NCI-H446 treated with DMSO at 0.1 percent for 48 hours (cell line): Measurements from ENCODE around the gene ALKBH8.
"Not testable (repeated sequence)": the region's sequence is repeated elsewhere in the genome, so short reads cannot be mapped to it uniquely, and the experiment has no call there.

Source experiments
- DNase-seq: peaks from one replicate; lab custom pipeline; 2025; lab: John Stamatoyannopoulos, UW

Gene ALKBH8

DNA sequence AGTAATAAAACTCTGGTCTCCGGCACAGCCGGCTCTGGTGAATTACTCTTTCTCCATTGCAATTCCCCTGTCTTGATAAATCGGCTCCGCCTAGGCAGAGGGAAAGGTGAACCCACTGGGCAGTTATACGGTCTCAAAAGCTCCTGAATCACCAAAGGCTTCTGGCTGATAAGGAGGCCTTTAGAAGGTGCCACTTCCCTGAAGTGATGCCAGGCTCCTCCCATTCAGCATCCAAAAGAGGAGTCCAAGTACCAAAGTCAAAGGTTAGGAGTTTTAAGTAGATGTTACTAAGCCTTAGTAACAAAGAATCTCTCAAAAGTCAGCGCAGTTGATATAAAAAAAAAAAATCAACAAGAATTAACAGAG lies 11.8 kb upstream of the ALKBH8 start:
- DNase-seq = no peak

DNA sequence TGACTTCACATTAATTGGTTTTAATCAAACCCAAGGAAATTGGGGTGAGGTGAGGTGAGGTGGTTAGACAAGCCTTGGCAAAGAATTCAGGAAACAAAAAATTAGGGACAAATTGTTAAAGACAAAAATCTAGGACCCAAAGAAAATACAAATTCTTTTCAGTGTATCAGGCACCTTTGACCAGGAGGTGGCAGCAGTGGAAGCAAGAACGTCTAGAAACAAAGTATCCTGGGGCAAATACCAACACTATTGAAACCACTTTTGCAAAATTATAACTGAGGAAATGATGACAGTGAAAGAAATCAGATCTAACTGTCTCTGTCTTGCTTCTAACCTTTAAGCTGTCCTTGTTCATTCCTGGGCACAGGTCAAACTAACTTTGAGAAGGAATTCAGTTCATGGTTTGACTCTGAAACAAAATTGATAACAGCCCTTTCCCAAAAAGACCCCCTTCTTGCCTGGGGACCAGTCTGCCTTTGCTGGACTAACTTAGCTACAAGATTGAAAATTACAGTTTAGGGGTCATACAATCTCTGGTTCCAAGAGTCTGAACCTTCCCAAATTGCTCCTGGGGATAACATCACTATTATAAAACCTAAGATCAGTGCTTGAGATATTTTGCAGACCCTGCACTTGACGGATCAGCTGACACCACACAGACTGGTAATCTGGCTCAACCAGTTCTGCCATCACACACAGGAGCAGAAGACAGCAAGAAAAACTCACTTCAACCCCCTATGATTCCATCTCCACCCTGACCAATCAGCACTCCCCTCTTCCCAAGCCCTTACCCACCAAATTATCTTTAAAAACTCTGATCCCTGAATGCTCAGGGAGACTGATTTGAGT lies 11.2 kb upstream of the ALKBH8 start:
- peak; percentile 12 for DNase-seq

DNA sequence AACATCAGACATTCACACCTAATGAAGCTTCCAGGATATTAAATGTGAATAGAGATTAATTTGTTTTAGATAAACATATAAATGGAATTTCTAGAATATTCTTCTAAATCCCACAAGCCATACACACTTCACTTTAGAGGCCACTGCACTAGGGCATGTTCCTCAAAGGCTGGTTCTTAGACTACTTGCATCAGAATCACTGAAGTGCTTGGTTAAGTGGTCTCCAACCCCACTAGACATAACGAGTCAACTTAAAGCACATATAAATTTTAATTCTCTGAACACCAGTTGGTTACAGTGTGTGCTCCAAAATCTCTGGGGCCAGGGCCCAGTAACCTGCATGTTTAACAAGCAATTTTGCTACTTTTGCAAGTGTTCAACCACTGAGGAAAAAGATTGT lies 7.9 kb upstream of the ALKBH8 start:
- no peak for DNase-seq

- no peak for DNase-seq
Measured at GRCh38 chr11:107570015-107570414, 4.5 kb upstream of the ALKBH8 start.

GRCh38 chr11:107567739-107568335 lies 2.3 kb upstream of the ALKBH8 start:
- DNase-seq = no peak

DNA sequence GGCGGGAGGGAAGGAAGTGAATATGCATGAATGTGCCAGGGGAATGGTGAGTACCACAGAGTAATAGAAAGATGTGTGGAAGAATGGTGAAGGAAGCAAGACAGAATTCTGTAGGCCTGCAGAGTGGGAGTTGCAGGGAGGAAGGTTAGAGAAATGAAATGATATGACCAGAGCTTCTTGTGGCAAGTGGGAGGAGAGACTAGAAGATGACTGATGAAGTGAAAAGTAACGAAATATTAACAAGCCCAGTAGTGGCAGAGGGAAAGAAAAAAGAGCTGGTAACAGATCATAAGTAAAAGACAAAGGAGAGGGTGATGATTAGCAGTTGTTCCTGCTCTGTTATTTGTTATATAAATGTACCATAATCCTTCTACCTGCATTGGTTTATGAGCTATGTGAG lies 1.0 kb upstream of the ALKBH8 start:
- DNase-seq = no peak

- DNase-seq = not testable (repeated sequence)
Measured at GRCh38 chr11:107565955-107566501, 493 bp upstream of the ALKBH8 start.

GRCh38 chr11:107564877-107565218 lies 687 bp downstream of the ALKBH8 start:
- no peak for DNase-seq

GRCh38 chr11:107563702-107564101 lies 1.8 kb downstream of the ALKBH8 start:
- DNase-seq = peak; percentile 55

- DNase-seq = no peak
Measured at GRCh38 chr11:107562647-107563208, 2.8 kb downstream of the ALKBH8 start.

- DNase-seq = no peak
Measured at GRCh38 chr11:107561688-107562087, 3.8 kb downstream of the ALKBH8 start.

DNA sequence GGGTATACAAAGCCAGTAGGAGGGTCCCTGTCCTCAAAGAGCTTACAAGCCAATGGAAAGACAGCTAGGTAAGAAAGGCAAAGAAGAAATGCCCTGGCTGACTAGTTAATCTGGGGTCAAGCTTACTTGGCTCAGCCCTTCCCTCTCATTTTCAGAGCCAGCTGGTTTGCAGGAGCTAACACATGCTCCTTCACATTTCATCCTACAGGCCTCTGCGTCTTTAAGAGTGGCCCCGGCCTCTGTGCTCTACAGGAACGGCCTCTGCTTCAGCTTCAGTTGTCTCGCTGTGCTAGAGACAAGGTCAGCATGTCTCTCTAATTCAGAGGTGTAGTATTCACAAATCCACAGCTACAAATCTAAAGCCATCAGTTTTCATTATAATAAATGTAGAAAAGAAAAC lies 15.2 kb downstream of the ALKBH8 start:
- no peak for DNase-seq

- no peak for DNase-seq
Measured at GRCh38 chr11:107549954-107550285, 15.6 kb downstream of the ALKBH8 start.

DNA sequence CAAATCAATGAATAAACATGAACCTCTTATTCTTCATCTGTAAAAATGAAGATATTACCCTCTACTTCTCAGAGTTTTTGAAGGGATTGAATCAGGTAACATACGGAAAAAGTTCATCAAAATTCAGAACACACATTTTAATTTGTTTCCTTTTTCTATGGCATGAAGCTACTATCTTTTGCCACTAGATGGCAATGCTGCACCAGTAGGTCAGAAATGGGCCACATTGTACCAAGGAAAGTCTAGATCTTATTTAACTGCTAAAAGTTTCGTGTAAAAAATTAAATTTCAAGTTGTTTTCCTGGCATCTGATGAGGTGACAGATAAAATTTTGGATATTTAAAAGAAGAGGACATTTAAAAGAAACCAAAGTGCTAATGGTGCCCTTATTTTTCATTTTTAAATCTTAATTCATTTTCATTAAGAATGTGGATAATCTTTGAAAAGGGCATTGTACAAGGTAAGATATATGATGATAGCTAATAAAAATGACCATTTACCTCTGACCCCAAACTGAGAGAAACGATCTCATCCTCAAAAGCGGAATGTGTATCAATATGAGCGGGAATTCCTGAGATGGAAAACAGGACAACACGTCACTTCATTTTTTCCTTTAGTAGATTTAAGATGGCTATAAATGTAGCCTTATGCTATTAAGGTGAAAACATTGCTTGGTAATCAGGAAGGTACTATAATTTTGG lies 16.1 kb downstream of the ALKBH8 start:
- peak; percentile 8 for DNase-seq

DNA sequence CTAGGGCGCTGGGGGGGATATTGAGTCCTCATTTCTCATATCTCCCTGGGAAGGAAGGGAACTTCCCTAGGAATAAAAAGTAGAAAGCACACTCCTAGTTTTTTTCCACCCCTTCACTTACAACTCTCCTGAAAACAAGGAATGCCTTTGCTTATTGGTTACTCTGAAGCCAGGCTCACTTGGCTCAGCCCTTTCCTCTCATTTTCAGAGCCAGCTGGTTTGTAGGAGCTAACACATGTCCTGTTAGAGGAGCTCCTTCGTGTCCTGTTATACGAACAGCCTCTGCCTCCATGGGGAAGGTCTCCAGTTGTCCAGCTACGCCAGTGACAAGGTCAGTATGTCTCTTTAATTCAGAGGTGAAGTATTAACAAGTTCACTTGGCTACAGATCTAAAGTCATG lies 17.6 kb downstream of the ALKBH8 start:
- DNase-seq = no peak

GRCh38 chr11:107545101-107545514 lies 20.4 kb downstream of the ALKBH8 start:
- no peak for DNase-seq

DNA sequence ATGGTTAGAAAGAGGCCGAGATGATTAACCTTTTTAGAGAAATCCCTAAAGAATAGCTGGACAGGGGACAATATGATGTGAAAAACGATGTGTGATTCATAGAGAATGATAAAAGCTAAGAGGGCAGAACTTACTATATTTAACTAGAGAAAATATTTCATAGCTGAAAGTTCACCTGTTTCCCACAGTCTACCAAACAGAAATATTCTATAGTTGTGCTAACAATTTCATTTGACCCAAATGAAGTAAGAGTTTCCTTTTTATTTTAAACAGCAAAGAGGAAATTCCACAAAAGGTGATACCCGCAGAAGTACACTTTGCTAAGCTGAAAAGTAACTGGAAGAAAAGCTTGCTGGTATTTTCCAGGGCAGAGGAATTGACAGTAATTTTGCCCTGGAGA lies 26.7 kb downstream of the ALKBH8 start:
- no peak for DNase-seq

GRCh38 chr11:107538239-107538638 lies 27.3 kb downstream of the ALKBH8 start:
- no peak for DNase-seq

DNA sequence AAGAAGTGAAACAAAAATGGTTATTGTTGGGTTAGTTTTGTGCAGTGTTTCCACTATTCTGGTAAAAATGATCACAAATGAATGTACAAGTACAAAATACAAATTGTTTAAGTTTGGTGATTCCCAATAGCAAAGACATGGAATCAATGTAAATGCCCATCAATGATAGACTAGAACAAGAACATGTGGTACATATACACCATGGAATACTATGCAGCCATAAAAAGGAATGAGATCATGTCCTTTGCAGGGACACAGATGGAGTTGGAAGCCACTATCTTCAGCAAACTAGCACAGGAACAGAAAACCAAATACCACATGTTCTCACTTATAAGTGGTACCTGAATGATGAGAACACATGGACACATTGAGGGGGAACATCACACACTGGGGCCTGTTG lies 28.4 kb downstream of the ALKBH8 start:
- DNase-seq = not testable (repeated sequence)

GRCh38 chr11:107526197-107526596 lies 39.3 kb downstream of the ALKBH8 start:
- DNase-seq = no peak

GRCh38 chr11:107508858-107509244 lies 56.7 kb downstream of the ALKBH8 start:
- no peak for DNase-seq

GRCh38 chr11:107508201-107508857 lies 57.2 kb downstream of the ALKBH8 start:
- no peak for DNase-seq
